Astrocyte (in vitro differentiated cells and primary cell): ENCODE measurements around the gene SSBP3. TPM values are rescaled to one million over a fixed set of nuclear protein-coding genes. Genes with fewer than 3 reads are reported as not detected.

ENCODE experiments used
- DNase-seq: peaks from one replicate; pipeline ENCODE4 v3.0.0-alpha.2; 2010; ENCODE audit warnings: low read depth
- FAIRE-seq: peaks from 2 replicates; lab custom pipeline; 2011; peaks lifted over from hg19 to GRCh38; lab: Jason Lieb, UNC
- H2AFZ ChIP-seq: 2 replicates; pipeline ENCODE4 v1.6.0; 2012; ENCODE audit warnings: low read depth, low read length, inconsistent platforms
- H3K27ac ChIP-seq: 2 replicates; pipeline ENCODE4 v1.5.1; 2011; ENCODE audit warnings: low read depth, low read length, inconsistent platforms
- H3K27me3 ChIP-seq: 2 replicates; pipeline ENCODE4 v1.6.0; 2011; ENCODE audit warnings: low read length, inconsistent platforms; ENCODE audit not compliant: insufficient read depth
- H3K36me3 ChIP-seq: 2 replicates; pipeline ENCODE4 v1.5.1; 2011; ENCODE audit warnings: low read length, inconsistent platforms; ENCODE audit not compliant: insufficient read depth
- H3K4me1 ChIP-seq: 2 replicates; pipeline ENCODE4 v1.5.1; 2011; ENCODE audit warnings: low read length, inconsistent platforms; ENCODE audit not compliant: insufficient read depth
- H3K4me2 ChIP-seq: 2 replicates; pipeline ENCODE4 v1.6.0; 2012; ENCODE audit warnings: low read length, inconsistent platforms
- H3K4me3 ChIP-seq: 2 replicates; pipeline ENCODE4 v1.5.1; 2011; ENCODE audit warnings: low read depth, mild to moderate bottlenecking, low read length, inconsistent platforms; ENCODE audit not compliant: insufficient read depth
- H3K79me2 ChIP-seq: 2 replicates; pipeline ENCODE4 v1.6.0; 2012; ENCODE audit warnings: mild to moderate bottlenecking, low read length, inconsistent platforms; ENCODE audit not compliant: insufficient read depth
- H3K9ac ChIP-seq: 2 replicates; pipeline ENCODE4 v1.6.0; 2012; ENCODE audit warnings: mild to moderate bottlenecking, low read length, inconsistent platforms
- H3K9me3 ChIP-seq: 2 replicates; pipeline ENCODE4 v1.5.1; 2012; ENCODE audit warnings: low read depth, mild to moderate bottlenecking, low read length, inconsistent platforms; ENCODE audit not compliant: insufficient read depth
- H4K20me1 ChIP-seq: 2 replicates; pipeline ENCODE4 v1.6.0; 2012; ENCODE audit warnings: low read length, inconsistent platforms; ENCODE audit not compliant: insufficient read depth
- H3K27ac Mint-ChIP-seq: one replicate; pipeline ENCODE4 v1.8.0; 2021; ENCODE audit warnings: mild to moderate bottlenecking, mixed read lengths; ENCODE audit not compliant: unreplicated experiment
- H3K27me3 Mint-ChIP-seq: one replicate; pipeline ENCODE4 v1.8.0; 2021; ENCODE audit warnings: low read depth, mixed read lengths; ENCODE audit not compliant: unreplicated experiment
- H3K36me3 Mint-ChIP-seq: one replicate; pipeline ENCODE4 v1.8.0; 2021; ENCODE audit warnings: low read depth, mixed read lengths; ENCODE audit not compliant: unreplicated experiment
- H3K4me1 Mint-ChIP-seq: one replicate; pipeline ENCODE4 v1.8.0; 2021; ENCODE audit warnings: low read depth, mixed read lengths; ENCODE audit not compliant: unreplicated experiment
- H3K4me3 Mint-ChIP-seq: one replicate; pipeline ENCODE4 v1.8.0; 2021; ENCODE audit warnings: mild to moderate bottlenecking, moderate library complexity, mixed read lengths; ENCODE audit not compliant: unreplicated experiment
- H3K9me3 Mint-ChIP-seq: one replicate; pipeline ENCODE4 v1.8.0; 2021; ENCODE audit warnings: mild to moderate bottlenecking, mixed read lengths; ENCODE audit not compliant: unreplicated experiment
- CTCF ChIP-seq: IDR thresholded peaks from 2 replicates; pipeline ENCODE4 v1.5.1; 2011; ENCODE audit warnings: low read depth, mild to moderate bottlenecking, inconsistent platforms, low read length, moderate library complexity; ENCODE audit not compliant: insufficient read depth
- EZH2 ChIP-seq: IDR thresholded peaks from 2 replicates; pipeline ENCODE4 v1.6.1; 2012; ENCODE audit warnings: mild to moderate bottlenecking, low read length, inconsistent platforms; ENCODE audit not compliant: insufficient read depth
- total RNA-seq: library from RNA; stranded (reverse); gene quantifications from 2 replicates; pipeline ENCODE4 v1.2.1, GENCODE V29; 2021

The SSBP3 gene
- total RNA-seq, 1 donor from 2014 or later, result 89.8 TPM

DNA sequence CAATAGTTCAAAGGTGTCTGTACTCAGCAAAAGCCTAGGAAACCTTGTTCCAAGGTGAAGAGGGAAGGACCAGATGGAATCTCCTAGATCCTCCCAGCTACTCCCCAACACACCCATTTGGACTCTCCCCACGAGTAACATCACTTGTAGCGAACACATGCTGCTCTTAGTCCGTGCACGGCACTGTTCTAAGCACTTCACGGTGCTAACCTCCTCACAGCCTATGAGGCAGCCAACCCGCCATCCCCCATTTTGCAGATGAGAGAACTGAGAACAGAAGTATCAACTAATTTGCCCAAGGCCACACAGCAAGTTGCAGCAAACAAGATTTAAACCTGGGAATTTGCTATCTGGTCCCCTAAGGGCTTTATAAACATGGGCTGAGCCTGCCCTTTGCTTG is 182.0 kb downstream of the SSBP3 start:
- H3K4me1 ChIP-seq, result peaks cover 25% of the 10 kb centered on the region
- DNase-seq, result no peak
- no peak overlapping the region for H2AFZ ChIP-seq
- FAIRE-seq, result no peak
- H3K9me3 Mint-ChIP-seq, result no peaks in the 10 kb centered on the region
- H3K27me3 ChIP-seq, result no peaks in the 10 kb centered on the region
- peaks cover 20% of the 10 kb centered on the region for H4K20me1 ChIP-seq
- H3K36me3 Mint-ChIP-seq, result peaks cover 11% of the 10 kb centered on the region
- no peak overlapping the region for H3K4me3 Mint-ChIP-seq
- TF ChIP-seq EZH2 (no peak), CTCF (no peak)
- H3K4me1 Mint-ChIP-seq, result peaks cover 39% of the 10 kb centered on the region
- H3K4me3 ChIP-seq, result no peak overlapping the region
- H3K27ac ChIP-seq, result no peak overlapping the region
- no peak overlapping the region for H3K27ac Mint-ChIP-seq
- H3K27me3 Mint-ChIP-seq, result no peaks in the 10 kb centered on the region
- no peaks in the 10 kb centered on the region for H3K9me3 ChIP-seq
- no peaks in the 10 kb centered on the region for H3K36me3 ChIP-seq
- no peaks in the 10 kb centered on the region for H3K79me2 ChIP-seq
- H3K9ac ChIP-seq, result no peak overlapping the region
- H3K4me2 ChIP-seq, result no peak overlapping the region

GRCh38 chr1:54223441-54224202 is 182.6 kb downstream of the SSBP3 start:
- peaks cover 38% of the 10 kb centered on the region for H3K4me1 Mint-ChIP-seq

More at GRCh38 chr1:54223441-54224202, 182.6 kb downstream of the SSBP3 start:
- H3K27me3 Mint-ChIP-seq, result no peaks in the 10 kb centered on the region
- H3K9me3 ChIP-seq, result no peaks in the 10 kb centered on the region
- H3K36me3 ChIP-seq, result no peaks in the 10 kb centered on the region
- H3K4me3 Mint-ChIP-seq, result no peak overlapping the region
- no peak overlapping the region for H3K27ac Mint-ChIP-seq
- H3K9ac ChIP-seq, result no peak overlapping the region
- no peaks in the 10 kb centered on the region for H3K9me3 Mint-ChIP-seq
- peaks cover 11% of the 10 kb centered on the region for H3K36me3 Mint-ChIP-seq
- no peak overlapping the region for H2AFZ ChIP-seq
- no peak for DNase-seq
- no peaks in the 10 kb centered on the region for H3K27me3 ChIP-seq
- H4K20me1 ChIP-seq, result peaks cover 14% of the 10 kb centered on the region
- H3K27ac ChIP-seq, result no peak overlapping the region
- no peak for TF ChIP-seq EZH2
- TF ChIP-seq CTCF, result no peak
- H3K4me3 ChIP-seq, result no peak overlapping the region
- no peaks in the 10 kb centered on the region for H3K79me2 ChIP-seq
- FAIRE-seq, result no peak
- H3K4me1 ChIP-seq, result peaks cover 20% of the 10 kb centered on the region
- H3K4me2 ChIP-seq, result no peak overlapping the region
